Right lobe of liver (tissue), 6 donors: ENCODE data around the gene ITGA5. TPM values are rescaled to one million over a fixed set of nuclear protein-coding genes. Genes with fewer than 3 reads are reported as not detected.

ENCODE experiments used
- ATAC-seq, 4 donors: fragments of 200-7000 bp; cut with Tn5 transposase; one replicate each; pipeline ENCODE4 v1.9.1; 2020; ENCODE audit warnings: mild to moderate bottlenecking in 4 of 4, moderate library complexity in 4 of 4
- DNase-seq, 3 donors: peaks; one replicate each; pipeline ENCODE4 v3.0.0-alpha.2; 2020
- H3K27ac ChIP-seq, 3 donors: fragments of 200-600 bp; one replicate each; pipeline ENCODE4 v1.8.0; 2022
- H3K27me3 ChIP-seq, 2 donors: fragments of 200-600 bp; one replicate each; pipeline ENCODE4 v1.8.0; 2022
- H3K36me3 ChIP-seq, 4 donors: fragments of 200-600 bp; sonication (generic) in 1 of 4; one replicate each; pipeline versions ENCODE4 v1.5.1 to v1.8.0; 2017 to 2022; ENCODE audit warnings: control low read depth in 1 of 4
- H3K4me1 ChIP-seq, 4 donors: fragments of 200-600 bp; sonication (generic) in 1 of 4; one replicate each; pipeline versions ENCODE4 v1.5.1 to v1.8.0; 2017 to 2022; ENCODE audit warnings: control low read depth in 1 of 4
- H3K4me3 ChIP-seq, 3 donors: fragments of 200-600 bp; one replicate each; pipeline ENCODE4 v1.8.0; 2022
- H3K9me3 ChIP-seq, 4 donors: fragments of 200-600 bp; sonication (generic) in 1 of 4; one replicate each; pipeline versions ENCODE4 v1.5.1 to v1.8.0; 2017 to 2022; ENCODE audit warnings: control low read depth in 1 of 4
- CTCF ChIP-seq, 4 donors: fragments of 200-600 bp in 3 of 4; fragments of 450-650 bp in 1 of 4; IDR thresholded peaks; one replicate each; pipeline versions ENCODE4 v1.5.1 to v1.8.0; 2016 to 2022; ENCODE audit warnings: antibody characterized with exemption in 4 of 4, mild to moderate bottlenecking in 2 of 4
- POLR2A ChIP-seq: fragments of 450-650 bp; IDR thresholded peaks from one replicate; pipeline ENCODE4 v1.6.1; 2017; ENCODE audit warnings: antibody characterized with exemption, mild to moderate bottlenecking
- WGBS: methylation state at CpG from one replicate; pipeline ENCODE4 v1.1.6; 2018; ENCODE audit warnings: low coverage, low lambda C conversion rate; ENCODE audit not compliant: insufficient coverage; ENCODE audit errors: missing lambda C conversion rate; 5-methylcytosine and 5-hydroxymethylcytosine counted together
- intact Hi-C, 2 donors: fragments of 100-400 bp; cut with DNase I; formaldehyde crosslinking; loops; one replicate each; pipeline versions ENCODE4 v1.11.2 to v1.14.1; 2022
- total RNA-seq, 6 experiments: library from RNA; depleted of rRNA in 2 of 6; stranded (reverse); fragments of >200 nt in 2 of 6; fragmentation: NEBNext Ultra II Directional in 3 of 6; extraction: Animal tissue kit (Norgen Biotek cat#: 25700) in 3 of 6; gene quantifications; one replicate each; pipeline versions ENCODE4 v1.1.0 to v1.2.4, GENCODE V29; 2016 to 2023
- donor health status: DM: no; HTN: yes; CAD: no.
- donor health status: DM: no; HTN: no; CAD: no.
- donor health status: DM: no; HTN: no; CAD: no.
- donor health status: DM: no; HTN: yes; CAD: no.
- donor health status: DM: no; HTN: yes; CAD: no.

Gene ITGA5
- total RNA-seq, 6 experiments from 2014 or later = 31.2 to 75.6 (median 35.5) TPM

GRCh38 chr12:54377797-54378515 lies 41.1 kb downstream of the ITGA5 start:
- Histone ChIP-seq H3K36me3 (no peaks in the 10 kb centered on the region), H3K27me3 (no peaks in the 10 kb centered on the region), H3K27ac (no peak overlapping the region), H3K4me3 (no peak overlapping the region), H3K4me1 (peaks cover 0 to 5% (median 2%) of the 10 kb centered on the region in 4 donors), H3K9me3 (no peaks in the 10 kb centered on the region)
- intact Hi-C loops = no loop called here
- ATAC-seq (no peak), DNase-seq (no peak)
- WGBS = no CpG with 5 or more reads among the region's 6 CpGs
- TF ChIP-seq POLR2A = no peak
- TF ChIP-seq CTCF (IDR thresholded peaks at IDR 0.05) = no peak

- no peaks in the 10 kb centered on the region for H3K36me3 ChIP-seq
- H3K9me3 ChIP-seq = no peaks in the 10 kb centered on the region
- no peak overlapping the region for H3K27ac ChIP-seq
- no peaks in the 10 kb centered on the region for H3K27me3 ChIP-seq
- no peak overlapping the region for H3K4me3 ChIP-seq
- DNase-seq = no peak
- no peak for TF ChIP-seq POLR2A
- TF ChIP-seq CTCF (IDR thresholded peaks at IDR 0.05) = no peak
- no peak for ATAC-seq
- intact Hi-C loops = no loop called here
- peaks cover 0 to 6% (median 2%) of the 10 kb centered on the region in 4 donors for H3K4me1 ChIP-seq
- 72% methylated on average over 2 of the region's 2 CpGs for WGBS
Observed at GRCh38 chr12:54377007-54377406, 42.1 kb downstream of the ITGA5 start.

DNA sequence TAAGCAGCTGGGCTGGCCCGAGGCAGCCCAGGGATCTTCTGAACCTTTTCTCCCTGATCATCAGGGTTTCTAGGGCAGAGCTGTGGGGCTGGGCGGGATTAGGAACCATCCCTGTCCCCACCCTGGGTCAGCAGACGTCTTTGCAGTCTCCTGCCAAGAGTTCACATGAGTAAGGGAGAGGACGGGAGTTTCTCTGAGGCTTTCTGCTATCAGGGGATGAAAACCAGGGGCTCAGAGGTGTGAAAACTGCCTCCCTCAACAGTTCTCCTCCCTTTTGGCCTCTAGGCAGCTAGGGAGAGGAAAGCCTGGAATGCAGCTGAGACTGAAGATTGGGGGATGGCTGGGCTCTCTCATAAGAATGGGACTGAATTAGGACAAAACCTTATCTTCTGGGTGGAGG lies 42.5 kb downstream of the ITGA5 start:
- no CpG with 5 or more reads among the region's 4 CpGs for WGBS
- Histone ChIP-seq H3K9me3 (no peaks in the 10 kb centered on the region), H3K4me1 (peaks cover 0 to 10% (median 2%) of the 10 kb centered on the region in 4 donors), H3K27me3 (no peaks in the 10 kb centered on the region), H3K36me3 (no peaks in the 10 kb centered on the region), H3K4me3 (no peak overlapping the region), H3K27ac (no peak overlapping the region)
- DNase-seq (no peak), ATAC-seq (no peak)
- intact Hi-C loops = no loop called here
- TF ChIP-seq CTCF (IDR thresholded peaks at IDR 0.05) (no peak), POLR2A (no peak)

- no peak for DNase-seq
- H3K4me3 ChIP-seq = no peak overlapping the region
- intact Hi-C loops = no loop called here
- H3K9me3 ChIP-seq = no peaks in the 10 kb centered on the region
- no peak overlapping the region for H3K27ac ChIP-seq
- TF ChIP-seq CTCF (IDR thresholded peaks at IDR 0.05) (no peak), POLR2A (no peak)
- peaks cover 0 to 10% (median 2%) of the 10 kb centered on the region in 4 donors for H3K4me1 ChIP-seq
- no peak for ATAC-seq
- H3K36me3 ChIP-seq = no peaks in the 10 kb centered on the region
- H3K27me3 ChIP-seq = no peaks in the 10 kb centered on the region
- WGBS = no CpG with 5 or more reads among the region's 2 CpGs
Observed at GRCh38 chr12:54375259-54375579, 43.8 kb downstream of the ITGA5 start.
